Measurements from ENCODE around the gene SOX15.
A peak's percentile ranks its signal among the peaks of the same experiment; 100 is the strongest.

SOX15 gene

DNA sequence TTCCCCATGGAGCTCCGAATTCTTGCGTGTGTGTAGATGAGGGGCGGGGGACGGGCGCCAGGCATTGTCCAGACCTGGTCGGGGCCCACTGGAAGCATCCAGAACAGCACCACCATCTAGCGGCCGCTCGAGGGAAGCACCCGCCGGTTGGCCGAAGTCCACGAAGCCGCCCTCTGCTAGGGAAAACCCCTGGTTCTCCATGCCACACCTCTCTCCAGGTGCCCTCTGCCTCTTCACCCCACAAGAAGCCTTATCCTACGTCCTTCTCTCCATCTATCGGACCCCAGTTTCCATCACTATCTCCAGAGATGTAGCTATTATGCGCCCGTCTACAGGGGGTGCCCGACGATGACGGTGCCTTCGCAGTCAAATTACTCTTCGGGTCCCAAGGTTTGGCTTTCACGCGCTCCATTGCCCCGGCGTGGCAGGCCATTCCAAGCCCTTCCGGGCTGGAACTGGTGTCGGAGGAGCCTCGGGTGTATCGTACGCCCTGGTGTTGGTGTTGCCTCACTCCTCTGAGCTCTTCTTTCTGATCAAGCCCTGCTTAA is 28.8 kb downstream of the SOX15 start (continued):
- peak; percentile 33; the same call in 1 of the 2 replicates for TF ChIP-seq KLF10 (tag by site-specific recombination; IDR thresholded peaks at IDR 0.05)
- peak; percentile 38; the same call in 1 of the 2 replicates for TF ChIP-seq IKZF3 (tag by site-specific recombination; IDR thresholded peaks at IDR 0.05)
- TF ChIP-seq BCL11B (tag by site-specific recombination; IDR thresholded peaks at IDR 0.05; ENCODE audit: low read depth) = peak; percentile 45
- TF ChIP-seq ZNF629 (tag by site-specific recombination; IDR thresholded peaks at IDR 0.05) = peak; percentile 55; the same call in 1 of the 2 replicates
- peak; percentile 7; the same call in 1 of the 2 replicates for TF ChIP-seq ZBTB11 (tag by site-specific recombination; conservative IDR thresholded peaks at IDR 0.05; ENCODE audit: low read depth)
- no peak for TF ChIP-seq HOXD13 (CRISPR knock-in tag; IDR thresholded peaks at IDR 0.05; ENCODE audit: borderline replicate concordance)
- TF ChIP-seq ZNF335 (tag by site-specific recombination; conservative IDR thresholded peaks at IDR 0.05) = peak; percentile 48
- peak; percentile 28; the same call in 1 of the 2 replicates for TF ChIP-seq ZNF777 (tag by site-specific recombination; IDR thresholded peaks at IDR 0.05; ENCODE audit: borderline replicate concordance)
- no peak for TF ChIP-seq ZFP37 (tag by site-specific recombination; IDR thresholded peaks at IDR 0.05)
- TF ChIP-seq KLF7 (tag by site-specific recombination; IDR thresholded peaks at IDR 0.05; ENCODE audit: borderline replicate concordance) = peak; percentile 12; the same call in 1 of the 2 replicates
- TF ChIP-seq SP3 (tag by site-specific recombination; IDR thresholded peaks at IDR 0.05) = peak; percentile 21; the same call in 1 of the 2 replicates
- TF ChIP-seq, protein P1, sequence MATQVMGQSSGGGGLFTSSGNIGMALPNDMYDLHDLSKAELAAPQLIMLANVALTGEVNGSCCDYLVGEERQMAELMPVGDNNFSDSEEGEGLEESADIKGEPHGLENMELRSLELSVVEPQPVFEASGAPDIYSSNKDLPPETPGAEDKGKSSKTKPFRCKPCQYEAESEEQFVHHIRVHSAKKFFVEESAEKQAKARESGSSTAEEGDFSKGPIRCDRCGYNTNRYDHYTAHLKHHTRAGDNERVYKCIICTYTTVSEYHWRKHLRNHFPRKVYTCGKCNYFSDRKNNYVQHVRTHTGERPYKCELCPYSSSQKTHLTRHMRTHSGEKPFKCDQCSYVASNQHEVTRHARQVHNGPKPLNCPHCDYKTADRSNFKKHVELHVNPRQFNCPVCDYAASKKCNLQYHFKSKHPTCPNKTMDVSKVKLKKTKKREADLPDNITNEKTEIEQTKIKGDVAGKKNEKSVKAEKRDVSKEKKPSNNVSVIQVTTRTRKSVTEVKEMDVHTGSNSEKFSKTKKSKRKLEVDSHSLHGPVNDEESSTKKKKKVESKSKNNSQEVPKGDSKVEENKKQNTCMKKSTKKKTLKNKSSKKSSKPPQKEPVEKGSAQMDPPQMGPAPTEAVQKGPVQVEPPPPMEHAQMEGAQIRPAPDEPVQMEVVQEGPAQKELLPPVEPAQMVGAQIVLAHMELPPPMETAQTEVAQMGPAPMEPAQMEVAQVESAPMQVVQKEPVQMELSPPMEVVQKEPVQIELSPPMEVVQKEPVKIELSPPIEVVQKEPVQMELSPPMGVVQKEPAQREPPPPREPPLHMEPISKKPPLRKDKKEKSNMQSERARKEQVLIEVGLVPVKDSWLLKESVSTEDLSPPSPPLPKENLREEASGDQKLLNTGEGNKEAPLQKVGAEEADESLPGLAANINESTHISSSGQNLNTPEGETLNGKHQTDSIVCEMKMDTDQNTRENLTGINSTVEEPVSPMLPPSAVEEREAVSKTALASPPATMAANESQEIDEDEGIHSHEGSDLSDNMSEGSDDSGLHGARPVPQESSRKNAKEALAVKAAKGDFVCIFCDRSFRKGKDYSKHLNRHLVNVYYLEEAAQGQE (tag by site-specific recombination; IDR thresholded peaks at IDR 0.05) = peak; percentile 30; the same call in 1 of the 2 replicates
- peak; percentile 60; the same call in 1 of the 2 replicates for TF ChIP-seq ZBTB10 (tag by site-specific recombination; IDR thresholded peaks at IDR 0.05)
- peak; percentile 54; the same call in 1 of the 2 replicates for TF ChIP-seq GLIS2 (tag by site-specific recombination; IDR thresholded peaks at IDR 0.05)
- 0 out of 2 replicates have a peak, but pooled peaks have one; percentile 46 for TF ChIP-seq ZNF24 (tag by site-specific recombination; IDR thresholded peaks at IDR 0.05)
- TF ChIP-seq ZNF692 (tag by site-specific recombination; IDR thresholded peaks at IDR 0.05) = peak; percentile 99
- TF ChIP-seq ZEB2 (tag by site-specific recombination; IDR thresholded peaks at IDR 0.05) = peak; percentile 71; the same call in 1 of the 2 replicates
- TF ChIP-seq, protein P2, sequence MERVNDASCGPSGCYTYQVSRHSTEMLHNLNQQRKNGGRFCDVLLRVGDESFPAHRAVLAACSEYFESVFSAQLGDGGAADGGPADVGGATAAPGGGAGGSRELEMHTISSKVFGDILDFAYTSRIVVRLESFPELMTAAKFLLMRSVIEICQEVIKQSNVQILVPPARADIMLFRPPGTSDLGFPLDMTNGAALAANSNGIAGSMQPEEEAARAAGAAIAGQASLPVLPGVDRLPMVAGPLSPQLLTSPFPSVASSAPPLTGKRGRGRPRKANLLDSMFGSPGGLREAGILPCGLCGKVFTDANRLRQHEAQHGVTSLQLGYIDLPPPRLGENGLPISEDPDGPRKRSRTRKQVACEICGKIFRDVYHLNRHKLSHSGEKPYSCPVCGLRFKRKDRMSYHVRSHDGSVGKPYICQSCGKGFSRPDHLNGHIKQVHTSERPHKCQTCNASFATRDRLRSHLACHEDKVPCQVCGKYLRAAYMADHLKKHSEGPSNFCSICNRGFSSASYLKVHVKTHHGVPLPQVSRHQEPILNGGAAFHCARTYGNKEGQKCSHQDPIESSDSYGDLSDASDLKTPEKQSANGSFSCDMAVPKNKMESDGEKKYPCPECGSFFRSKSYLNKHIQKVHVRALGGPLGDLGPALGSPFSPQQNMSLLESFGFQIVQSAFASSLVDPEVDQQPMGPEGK (tag by site-specific recombination; IDR thresholded peaks at IDR 0.05) = peak; percentile 24
- TF ChIP-seq ZBTB8A (tag by site-specific recombination; IDR thresholded peaks at IDR 0.05) = peak; percentile 65
- no peak for TF ChIP-seq ZNF133 (tag by site-specific recombination; IDR thresholded peaks at IDR 0.05)
- TF ChIP-seq INSM2 (tag by site-specific recombination; IDR thresholded peaks at IDR 0.05) = no peak
- TF ChIP-seq GLIS1 (tag by site-specific recombination; IDR thresholded peaks at IDR 0.05) = peak; percentile 39
- TF ChIP-seq KLF8 (tag by site-specific recombination; IDR thresholded peaks at IDR 0.05) = peak; percentile 81
